ENCODE data around the gene KCTD3.

The KCTD3 gene

DNA sequence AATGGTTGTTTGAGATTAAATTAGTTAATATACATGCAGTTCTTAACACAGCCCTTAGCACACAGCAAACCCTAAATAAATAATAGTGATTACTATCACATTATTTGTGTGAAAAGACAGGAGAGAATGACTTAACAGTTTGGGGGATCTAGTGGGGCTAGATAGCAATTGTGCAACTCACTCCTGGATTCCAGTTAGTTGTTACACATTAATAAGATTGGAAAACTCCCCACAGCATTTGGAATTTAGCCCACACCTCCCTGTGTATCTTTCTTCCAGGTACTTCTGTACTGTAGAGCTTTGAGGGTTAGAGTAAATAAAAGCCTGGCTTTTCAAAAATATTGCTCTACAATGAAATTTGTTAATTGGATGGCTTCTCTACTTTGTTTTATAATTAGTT is 93.2 kb downstream of the KCTD3 start:
- DNase-seq = no peak

- DNase-seq = no peak
Observed at GRCh38 chr1:215661033-215661432, 93.9 kb downstream of the KCTD3 start.

DNA sequence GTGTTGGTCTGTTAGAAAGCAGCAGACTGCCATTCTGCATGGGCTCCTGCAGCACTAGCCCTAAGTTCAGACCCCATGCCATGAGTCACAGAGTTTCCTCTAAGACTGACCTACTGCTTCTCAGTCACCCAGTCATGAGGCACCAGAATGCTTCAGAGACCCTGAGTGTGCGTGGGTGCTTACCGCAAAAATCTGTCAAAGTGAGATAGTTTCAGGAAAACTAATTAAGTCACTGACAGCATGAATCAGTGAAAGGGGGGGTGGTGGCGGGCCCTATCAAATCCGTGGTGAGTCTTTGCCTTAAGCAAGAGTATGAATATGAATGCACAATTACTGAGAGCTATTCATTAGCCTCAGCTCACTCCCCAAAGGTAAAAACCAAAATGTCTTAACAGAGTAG is 98.1 kb downstream of the KCTD3 start:
- peak; percentile 11 for DNase-seq

- DNase-seq = no peak
Observed at GRCh38 chr1:215667761-215668160, 100.7 kb downstream of the KCTD3 start.

DNA sequence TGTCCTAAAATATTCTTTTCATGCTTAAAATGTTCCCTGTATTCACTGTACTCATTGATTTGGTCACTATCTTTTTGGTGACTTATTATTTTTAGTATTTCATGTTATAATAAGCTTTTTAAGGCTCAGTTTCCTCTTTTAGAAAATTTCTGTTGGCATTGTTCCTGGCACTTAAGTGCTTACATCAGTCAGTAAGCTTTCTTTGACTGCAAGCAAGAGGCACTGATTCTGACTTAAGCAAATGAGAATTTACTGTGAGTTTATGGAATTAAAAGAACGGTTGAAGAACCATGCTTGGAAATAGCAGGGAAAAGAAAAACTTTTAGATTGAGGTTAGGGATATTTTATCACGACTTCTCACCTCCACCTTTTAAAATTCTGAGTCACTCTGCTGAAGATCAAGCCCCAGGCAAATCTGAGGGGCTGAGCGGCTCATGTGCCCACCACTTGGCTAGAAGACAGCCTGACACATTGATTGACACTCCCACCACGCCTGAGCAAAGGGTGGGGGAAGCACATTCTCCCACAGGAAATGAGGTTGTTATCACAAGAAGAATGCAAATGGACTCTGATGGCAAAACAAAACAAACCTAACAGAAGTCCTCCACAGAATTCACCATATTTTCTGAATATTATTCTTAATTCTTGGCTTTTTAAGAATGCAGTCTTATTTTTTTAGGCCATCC is 102.8 kb downstream of the KCTD3 start:
- DNase-seq = peak; percentile 12
